Vagina (tissue), 2 donors: Measurements from ENCODE around the gene CPT2. TPM values are rescaled to one million over a fixed set of nuclear protein-coding genes. Genes with fewer than 3 reads are reported as not detected.
A peak's percentile ranks its signal among the peaks of the same experiment; 100 is the strongest.

Source experiments
- DNase-seq, 2 donors: peaks; one replicate each; pipeline ENCODE4 v3.0.0-alpha.2; 2017; ENCODE audit errors: extremely low spot score in 2 of 2
- H3K27ac ChIP-seq: fragments of 200-600 bp; sonication (generic); one replicate; pipeline ENCODE4 v1.5.1; 2019
- H3K27me3 ChIP-seq: fragments of 200-600 bp; sonication (generic); one replicate; pipeline ENCODE4 v1.5.1; 2019
- H3K36me3 ChIP-seq, 2 donors: fragments of 200-600 bp; sonication (generic); one replicate each; pipeline ENCODE4 v1.5.1; 2017 to 2019
- H3K4me1 ChIP-seq: fragments of 200-600 bp; sonication (generic); one replicate; pipeline ENCODE4 v1.5.1; 2019
- H3K4me3 ChIP-seq, 2 donors: fragments of 200-600 bp; sonication (generic); 1 replicate in 1 of 2; 2 replicates in 1 of 2; pipeline ENCODE4 v1.5.1; 2016 to 2019
- H3K9me3 ChIP-seq: fragments of 200-600 bp; sonication (generic); one replicate; pipeline ENCODE4 v1.5.1; 2019
- CTCF ChIP-seq, 3 experiments: fragments of 450-650 bp in 2 of 3; fragments of 200-600 bp in 1 of 3; sonication (generic) in 1 of 3; IDR thresholded peaks; one replicate each; pipeline ENCODE4 v1.5.1; 2017 to 2019; ENCODE audit warnings: antibody characterized with exemption in 3 of 3, mild to moderate bottlenecking in 2 of 3, moderate library complexity in 2 of 3
- POLR2A ChIP-seq, 2 donors: fragments of 450-650 bp; IDR thresholded peaks; one replicate each; pipeline ENCODE4 v1.6.1; 2017; ENCODE audit warnings: antibody characterized with exemption in 2 of 2, mild to moderate bottlenecking in 2 of 2, moderate library complexity in 2 of 2
- POLR2AphosphoS5 ChIP-seq, 2 donors: sonication (generic); formaldehyde crosslinking; IDR thresholded peaks; one replicate each; pipeline ENCODE4 v1.9.0; 2017; ENCODE audit warnings: antibody characterized with exemption in 2 of 2, mild to moderate bottlenecking in 2 of 2, low read depth in 1 of 2; ENCODE audit not compliant: insufficient read depth in 1 of 2
- intact Hi-C: fragments of 100-400 bp; cut with DNase I; formaldehyde crosslinking; loops from one replicate; pipeline ENCODE4 v1.15.1; 2023
- total RNA-seq: library from RNA; depleted of rRNA; stranded (reverse); fragments of >200 nt; gene quantifications from one replicate; pipeline ENCODE4 v1.2.3, GENCODE V29; 2016

CPT2 gene
- total RNA-seq, 1 donor from 2014 or later = 16.7 TPM

DNA sequence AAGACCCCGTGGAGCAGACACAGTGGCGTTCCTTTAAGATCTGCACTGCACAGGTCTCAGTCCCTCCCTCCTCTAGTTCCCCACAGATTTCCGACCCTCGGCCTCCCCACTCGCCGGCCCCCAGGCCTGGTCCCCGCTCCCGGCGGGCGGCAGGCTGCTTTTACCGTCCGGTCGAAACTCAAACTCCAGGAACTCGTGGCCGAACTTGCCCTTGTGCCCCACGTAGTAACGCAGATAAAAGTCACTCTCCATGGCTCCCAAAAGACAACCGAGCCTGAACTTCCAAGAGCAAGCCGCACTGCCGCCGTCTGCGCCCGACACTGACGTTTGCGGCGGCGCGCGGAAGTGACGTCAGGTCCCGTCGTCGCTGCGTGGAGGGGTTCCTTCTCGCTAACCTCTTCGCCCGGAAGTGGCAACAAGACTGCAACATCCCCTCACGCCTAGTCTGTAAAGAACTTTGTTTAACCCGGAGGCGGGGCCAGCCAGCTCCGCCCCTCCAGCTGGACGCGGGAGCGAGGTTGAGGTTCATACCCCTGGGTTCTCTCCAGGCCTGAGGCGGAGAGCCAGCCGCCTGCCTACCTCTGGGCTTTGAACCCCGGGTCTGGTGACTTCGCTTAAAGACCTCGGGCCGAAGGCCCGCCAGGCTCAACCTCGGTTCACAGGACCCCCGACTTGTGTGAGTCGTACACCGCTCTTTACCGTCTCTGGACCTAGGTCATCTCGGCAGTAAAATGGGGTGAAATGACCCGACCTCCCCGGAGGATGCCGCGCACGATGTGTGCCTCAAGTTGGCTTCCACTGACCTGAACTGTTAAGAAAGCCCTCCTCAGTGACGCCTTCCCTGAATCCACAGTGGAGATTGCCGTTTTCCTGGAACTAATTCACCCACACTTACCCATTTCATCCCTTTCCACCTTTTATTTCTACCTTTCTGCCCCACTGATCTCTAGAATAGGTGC lies 41.9 kb downstream of the CPT2 start, which contains the start of gene MAGOH:
Gene MAGOH, minus strand, starts transcription at position 322 of the 959 bp plus-strand sequence. Its CDS starts 70 bp downstream, at position 252.
- peak in 1 of 2 donors; percentile 97 for DNase-seq
- H3K27ac ChIP-seq = peak within 1 kb of the TSS; percentile 61
- no peaks in the 10 kb centered on the region for H3K27me3 ChIP-seq
- H3K4me3 ChIP-seq = peak within 1 kb of the TSS; percentile 74 to 96
- intact Hi-C loops = no loop called here
- TF ChIP-seq POLR2AphosphoS5 (IDR thresholded peaks at IDR 0.05; ENCODE audit: insufficient read depth in 1 of 2, low read depth in 1 of 2) (peak; percentile 94 to 98), POLR2A (IDR thresholded peaks at IDR 0.05) (peak in 1 of 2 donors; percentile 62), CTCF (IDR thresholded peaks at IDR 0.05) (no peak)
- H3K4me1 ChIP-seq = peaks cover 21% of the 10 kb centered on the region
- H3K9me3 ChIP-seq = no peaks in the 10 kb centered on the region
- peaks cover 0 to 17% of the 10 kb centered on the region in 2 donors for H3K36me3 ChIP-seq

DNA sequence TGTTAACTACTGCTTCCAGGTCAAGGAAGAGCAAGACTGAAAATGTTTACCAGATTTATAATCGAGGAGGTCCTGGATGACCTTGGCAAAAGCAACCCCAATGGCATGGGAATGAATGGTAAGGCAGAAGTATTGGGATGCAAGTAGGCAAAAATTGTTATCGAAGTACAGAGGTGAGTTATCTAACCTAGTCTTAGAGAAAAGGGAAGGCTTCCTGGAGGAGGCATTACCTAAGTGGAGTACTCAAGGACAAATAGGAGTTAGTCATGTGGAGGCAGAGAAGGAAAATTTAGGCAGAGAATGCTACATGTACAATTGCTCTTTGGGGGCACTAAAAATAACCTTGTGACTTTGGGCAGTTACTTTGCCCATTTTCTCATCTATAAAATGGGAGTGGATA lies 45.2 kb downstream of the CPT2 start:
- no peaks in the 10 kb centered on the region for H3K27me3 ChIP-seq
- no peak overlapping the region for H3K27ac ChIP-seq
- no peaks in the 10 kb centered on the region for H3K9me3 ChIP-seq
- intact Hi-C loops = no loop called here
- H3K4me1 ChIP-seq = peaks cover 11% of the 10 kb centered on the region
- TF ChIP-seq CTCF (IDR thresholded peaks at IDR 0.05) (no peak), POLR2A (IDR thresholded peaks at IDR 0.05) (no peak), POLR2AphosphoS5 (IDR thresholded peaks at IDR 0.05; ENCODE audit: insufficient read depth in 1 of 2, low read depth in 1 of 2) (no peak)
- H3K4me3 ChIP-seq = no peak overlapping the region
- no peak for DNase-seq
- H3K36me3 ChIP-seq = no peaks in the 10 kb centered on the region

- DNase-seq = no peak
- intact Hi-C loops = no loop called here
- Histone ChIP-seq H3K27me3 (no peaks in the 10 kb centered on the region), H3K4me3 (no peak overlapping the region), H3K4me1 (peaks cover 5% of the 10 kb centered on the region), H3K9me3 (no peaks in the 10 kb centered on the region), H3K27ac (no peak overlapping the region), H3K36me3 (no peaks in the 10 kb centered on the region)
- no peak for TF ChIP-seq POLR2AphosphoS5 (IDR thresholded peaks at IDR 0.05; ENCODE audit: insufficient read depth in 1 of 2, low read depth in 1 of 2)
- no peak for TF ChIP-seq CTCF (IDR thresholded peaks at IDR 0.05)
- TF ChIP-seq POLR2A (IDR thresholded peaks at IDR 0.05) = no peak
Measured at GRCh38 chr1:53242381-53242780, 45.8 kb downstream of the CPT2 start.

- intact Hi-C loops = no loop called here
- H3K27ac ChIP-seq = no peak overlapping the region
- H3K4me3 ChIP-seq = no peak overlapping the region
- H3K36me3 ChIP-seq = no peaks in the 10 kb centered on the region
- H3K9me3 ChIP-seq = no peaks in the 10 kb centered on the region
- no peaks in the 10 kb centered on the region for H3K27me3 ChIP-seq
- TF ChIP-seq CTCF (IDR thresholded peaks at IDR 0.05) (no peak), POLR2A (IDR thresholded peaks at IDR 0.05) (no peak), POLR2AphosphoS5 (IDR thresholded peaks at IDR 0.05; ENCODE audit: insufficient read depth in 1 of 2, low read depth in 1 of 2) (no peak)
- no peaks in the 10 kb centered on the region for H3K4me1 ChIP-seq
- no peak for DNase-seq
Measured at GRCh38 chr1:53244141-53244540, 47.5 kb downstream of the CPT2 start.
